ENCODE data around the gene PRICKLE3. TPM values are rescaled to one million over a fixed set of nuclear protein-coding genes. Genes with fewer than 3 reads are reported as not detected.

PRICKLE3 gene
- total RNA-seq, 2 donors from 2014 or later, result 16.7 to 25.5 TPM

GRCh38 chrX:49187526-49187925 is 1.4 kb upstream of the PRICKLE3 start:
- H3K9me3 ChIP-seq, result no peaks in the 10 kb centered on the region
- TF ChIP-seq CTCF (IDR thresholded peaks at IDR 0.05), result no peak
- no peak overlapping the region for H3K4me3 ChIP-seq
- intact Hi-C loops (cut with DNase I), result no loop called here
- no peaks in the 10 kb centered on the region for H3K36me3 ChIP-seq
- H3K4me1 ChIP-seq, result no peaks in the 10 kb centered on the region
- DNase-seq, result no peak
- H3K27me3 ChIP-seq, result no peaks in the 10 kb centered on the region
- no peak overlapping the region for H3K27ac ChIP-seq
- no peak overlapping the region for H3K9ac ChIP-seq (ENCODE audit: low read depth in 2 of 2, low read length in 2 of 2)

- TF ChIP-seq CTCF (IDR thresholded peaks at IDR 0.05), result no peak
Observed at GRCh38 chrX:49187028-49187394, 838 bp upstream of the PRICKLE3 start.

GRCh38 chrX:49184294-49185281 is 1.6 kb downstream of the PRICKLE3 start:
- Histone ChIP-seq H3K27me3 (no peaks in the 10 kb centered on the region), H3K36me3 (no peaks in the 10 kb centered on the region), H3K4me3 (peak overlapping the region; percentile 41), H3K27ac (peak overlapping the region; percentile 58), H3K9ac (ENCODE audit: low read depth in 2 of 2, low read length in 2 of 2) (peak overlapping the region; percentile 56 to 67), H3K4me1 (no peaks in the 10 kb centered on the region), H3K9me3 (no peaks in the 10 kb centered on the region)
- TF ChIP-seq CTCF (IDR thresholded peaks at IDR 0.05), result no peak
- peak; percentile 96 for DNase-seq
- intact Hi-C loops (cut with DNase I), result no loop called here

More at GRCh38 chrX:49187028-49187394, 838 bp upstream of the PRICKLE3 start:
- intact Hi-C loops (cut with DNase I), result no loop called here
- Histone ChIP-seq H3K9me3 (no peaks in the 10 kb centered on the region), H3K9ac (ENCODE audit: low read depth in 2 of 2, low read length in 2 of 2) (no peak overlapping the region), H3K4me1 (no peaks in the 10 kb centered on the region), H3K27me3 (no peaks in the 10 kb centered on the region), H3K4me3 (no peak overlapping the region), H3K27ac (no peak overlapping the region), H3K36me3 (no peaks in the 10 kb centered on the region)
- no peak for DNase-seq

- no peak for DNase-seq
- no peak for TF ChIP-seq CTCF (IDR thresholded peaks at IDR 0.05)
- no peak overlapping the region for H3K4me3 ChIP-seq
- H3K36me3 ChIP-seq, result no peaks in the 10 kb centered on the region
- intact Hi-C loops (cut with DNase I), result no loop called here
- peak overlapping the region; percentile 58 for H3K27ac ChIP-seq
- no peaks in the 10 kb centered on the region for H3K9me3 ChIP-seq
- no peak overlapping the region for H3K9ac ChIP-seq (ENCODE audit: low read depth in 2 of 2, low read length in 2 of 2)
- no peaks in the 10 kb centered on the region for H3K4me1 ChIP-seq
- H3K27me3 ChIP-seq, result no peaks in the 10 kb centered on the region
Observed at GRCh38 chrX:49183701-49184281, 2.4 kb downstream of the PRICKLE3 start.

- Histone ChIP-seq H3K36me3 (no peaks in the 10 kb centered on the region), H3K27ac (no peak overlapping the region), H3K4me3 (no peak overlapping the region), H3K9me3 (no peaks in the 10 kb centered on the region), H3K9ac (ENCODE audit: low read depth in 2 of 2, low read length in 2 of 2) (no peak overlapping the region), H3K27me3 (no peaks in the 10 kb centered on the region), H3K4me1 (no peaks in the 10 kb centered on the region)
- intact Hi-C loops (cut with DNase I), result no loop called here
- no peak for DNase-seq
- TF ChIP-seq CTCF (IDR thresholded peaks at IDR 0.05), result no peak
Observed at GRCh38 chrX:49179358-49179757, 6.8 kb downstream of the PRICKLE3 start.

All from colonic mucosa (tissue), 4 donors.